Stimulated activated CD4-positive, alpha-beta T cell treated with anti-CD3 and anti-CD28 coated beads, TNF-alpha, amount 100 ng/mL, for 24 hours (primary cell): ENCODE data around the gene MAPK8.

Experiments used
- DNase-seq, 3 experiments: peaks; one replicate each; pipeline ENCODE4 v3.0.0-alpha.2; 2020; ENCODE audit warnings: low read depth in 3 of 3

MAPK8 gene

GRCh38 chr10:48449501-48450232 lies 143.2 kb downstream of the MAPK8 start:
- DNase-seq = no peak

GRCh38 chr10:48450233-48450740 lies 143.8 kb downstream of the MAPK8 start:
- no peak for DNase-seq

- no peak for DNase-seq
These were observed 144.4 kb downstream of the MAPK8 start for GRCh38 chr10:48450741-48451466.

GRCh38 chr10:48451969-48452878 lies 145.7 kb downstream of the MAPK8 start:
- DNase-seq = no peak

GRCh38 chr10:48452879-48453412 lies 146.5 kb downstream of the MAPK8 start:
- no peak for DNase-seq

GRCh38 chr10:48453451-48454301 lies 147.2 kb downstream of the MAPK8 start:
- no peak for DNase-seq

GRCh38 chr10:48454302-48455054 lies 148.0 kb downstream of the MAPK8 start:
- DNase-seq = no peak

GRCh38 chr10:48455055-48455391 lies 148.5 kb downstream of the MAPK8 start:
- DNase-seq = no peak

- DNase-seq = no peak
These were observed 149.1 kb downstream of the MAPK8 start for GRCh38 chr10:48455392-48456151.

GRCh38 chr10:48456361-48456804 lies 149.9 kb downstream of the MAPK8 start:
- DNase-seq = no peak

- DNase-seq = no peak
These were observed 150.6 kb downstream of the MAPK8 start for GRCh38 chr10:48456808-48457761.

GRCh38 chr10:48457949-48458661 lies 151.6 kb downstream of the MAPK8 start:
- no peak for DNase-seq

- DNase-seq = no peak
These were observed 152.2 kb downstream of the MAPK8 start for GRCh38 chr10:48458662-48459048.

- DNase-seq = no peak
These were observed 153.0 kb downstream of the MAPK8 start for GRCh38 chr10:48459270-48460150.

GRCh38 chr10:48460182-48460581 lies 153.7 kb downstream of the MAPK8 start:
- no peak for DNase-seq

- no peak for DNase-seq
These were observed 155.4 kb downstream of the MAPK8 start for GRCh38 chr10:48461623-48462481.
